Activated T-cell treated with anti-CD3 and anti-CD28 coated beads, Interleukin-2, amount 50 U/mL, for 48 hours (primary cell): Measurements from ENCODE around the gene UBASH3B.
"Not testable (repeated sequence)": the region's sequence is repeated elsewhere in the genome, so short reads cannot be mapped to it uniquely, and the experiment has no call there.

Experiments used
- DNase-seq, 2 experiments: peaks; one replicate each; pipeline ENCODE4 v3.0.0-alpha.2; 2020

Gene UBASH3B, protein sequence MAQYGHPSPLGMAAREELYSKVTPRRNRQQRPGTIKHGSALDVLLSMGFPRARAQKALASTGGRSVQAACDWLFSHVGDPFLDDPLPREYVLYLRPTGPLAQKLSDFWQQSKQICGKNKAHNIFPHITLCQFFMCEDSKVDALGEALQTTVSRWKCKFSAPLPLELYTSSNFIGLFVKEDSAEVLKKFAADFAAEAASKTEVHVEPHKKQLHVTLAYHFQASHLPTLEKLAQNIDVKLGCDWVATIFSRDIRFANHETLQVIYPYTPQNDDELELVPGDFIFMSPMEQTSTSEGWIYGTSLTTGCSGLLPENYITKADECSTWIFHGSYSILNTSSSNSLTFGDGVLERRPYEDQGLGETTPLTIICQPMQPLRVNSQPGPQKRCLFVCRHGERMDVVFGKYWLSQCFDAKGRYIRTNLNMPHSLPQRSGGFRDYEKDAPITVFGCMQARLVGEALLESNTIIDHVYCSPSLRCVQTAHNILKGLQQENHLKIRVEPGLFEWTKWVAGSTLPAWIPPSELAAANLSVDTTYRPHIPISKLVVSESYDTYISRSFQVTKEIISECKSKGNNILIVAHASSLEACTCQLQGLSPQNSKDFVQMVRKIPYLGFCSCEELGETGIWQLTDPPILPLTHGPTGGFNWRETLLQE

GRCh38 chr11:122655527-122656072 is at the start of gene UBASH3B:
TSS of gene UBASH3B (plus strand) at chr11:122655722. CDS start at chr11:122656050, 328 bp downstream.
- DNase-seq: peak; percentile 81 to 84

DNA sequence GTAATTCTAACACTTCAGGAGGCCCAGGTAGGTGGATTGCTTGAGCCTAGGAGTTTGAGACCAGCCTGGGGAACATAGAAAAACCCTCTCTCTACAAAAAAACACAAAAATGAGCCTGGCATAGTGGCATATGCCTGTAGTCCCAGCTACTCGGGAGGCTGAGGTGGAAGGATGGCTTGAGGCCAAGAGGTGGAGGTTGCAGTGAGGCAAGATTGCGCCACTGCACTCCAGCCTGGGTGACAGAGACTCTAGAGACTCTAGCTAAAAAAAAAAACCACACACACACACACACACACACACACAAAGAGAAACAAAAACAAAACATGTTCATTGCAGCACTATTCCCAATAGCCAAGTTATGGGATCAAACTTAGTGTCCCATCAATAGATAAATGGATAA is 48.4 kb upstream of the UBASH3B start:
- not testable (repeated sequence) for DNase-seq

DNA sequence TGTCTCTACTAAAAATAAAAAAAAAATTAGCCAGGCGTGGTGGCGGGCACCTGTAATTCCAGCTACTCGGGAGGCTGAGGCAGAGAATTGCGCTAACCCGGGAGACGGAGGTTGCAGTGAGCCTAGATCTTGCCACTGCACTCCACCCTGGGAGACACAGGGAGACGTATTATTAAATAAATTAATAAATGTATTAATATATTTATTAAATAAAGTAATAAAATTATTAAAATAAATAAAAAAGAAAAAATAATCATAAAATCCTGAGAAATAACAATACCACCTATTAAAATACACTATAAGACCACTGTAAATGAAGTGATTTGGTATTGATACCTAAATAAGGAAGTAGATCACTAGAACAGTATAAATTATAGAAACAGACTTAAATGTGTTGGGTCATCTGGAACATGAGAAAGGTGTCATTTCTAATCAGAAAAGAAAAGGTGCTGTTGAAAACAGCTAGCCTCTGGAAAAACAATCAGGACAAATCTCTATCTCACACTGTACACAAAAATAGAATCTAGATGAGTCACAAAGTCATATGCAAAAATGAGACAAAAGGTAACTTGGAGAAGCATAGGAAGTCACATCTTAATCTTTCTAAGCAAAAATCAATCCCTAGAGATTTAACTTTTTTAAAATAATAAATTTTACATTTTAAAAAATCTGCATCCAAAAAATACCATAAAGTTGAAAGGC is 43.2 kb upstream of the UBASH3B start:
- no peak for DNase-seq

- no peak for DNase-seq
These were observed 38.8 kb upstream of the UBASH3B start for GRCh38 chr11:122616718-122617117.

- DNase-seq: no peak
These were observed 38.2 kb upstream of the UBASH3B start for GRCh38 chr11:122617297-122617696.

GRCh38 chr11:122617926-122618325 is 37.6 kb upstream of the UBASH3B start:
- DNase-seq: no peak

- no peak for DNase-seq
These were observed 36.6 kb upstream of the UBASH3B start for GRCh38 chr11:122618927-122619326.

DNA sequence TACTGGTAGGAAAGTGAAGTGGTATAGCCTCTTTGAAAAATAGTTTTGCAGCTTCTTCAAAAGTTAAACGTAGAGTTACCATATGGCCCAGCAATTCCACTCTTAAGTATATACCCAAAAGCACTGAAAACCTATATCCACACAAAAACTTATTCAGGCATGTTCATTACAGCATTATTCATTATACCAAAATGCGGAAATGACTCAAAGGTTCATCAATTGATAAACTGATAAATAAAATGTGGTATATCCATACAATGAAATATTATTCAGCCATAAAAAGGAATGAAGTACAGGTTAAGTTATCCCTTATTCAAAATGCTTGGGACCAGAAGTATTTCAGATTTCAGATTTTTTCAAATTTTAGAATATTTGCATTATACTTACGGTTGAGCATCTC is 35.8 kb upstream of the UBASH3B start:
- no peak for DNase-seq

GRCh38 chr11:122625501-122625900 is 30.0 kb upstream of the UBASH3B start:
- DNase-seq: not testable (repeated sequence)

DNA sequence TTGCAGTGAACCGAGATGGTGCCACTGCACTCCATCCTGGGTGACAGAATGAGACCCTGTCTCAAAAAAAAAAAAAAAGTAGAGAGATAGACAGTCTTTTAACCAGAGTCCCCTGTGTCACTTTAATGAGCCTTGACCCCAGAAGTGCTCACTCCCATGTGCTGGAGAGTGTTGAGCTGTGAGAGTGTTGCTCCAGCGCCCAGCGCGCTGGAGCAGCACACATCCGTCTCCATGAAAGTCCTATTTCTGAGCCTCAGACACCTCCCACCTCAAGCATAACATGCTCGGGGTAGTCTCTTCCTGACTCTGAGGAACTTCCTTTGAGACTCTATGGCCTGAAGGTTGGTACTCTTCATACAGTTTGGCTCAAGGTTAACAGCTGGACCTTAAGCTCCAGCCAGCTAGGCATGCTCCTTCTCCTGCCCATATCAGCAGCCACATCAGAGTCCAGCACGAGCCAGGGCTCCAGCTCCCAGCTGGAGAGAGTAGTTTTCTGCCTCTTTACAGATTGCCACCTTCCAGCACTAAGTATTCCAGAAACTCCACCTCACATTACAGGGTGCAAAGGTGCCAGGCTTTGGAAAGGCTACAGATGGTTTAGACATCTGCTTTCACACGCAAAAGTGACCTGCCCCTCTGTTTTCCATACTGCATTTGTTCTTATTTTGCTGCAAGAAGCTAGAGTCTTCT is 29.4 kb upstream of the UBASH3B start:
- no peak for DNase-seq

DNA sequence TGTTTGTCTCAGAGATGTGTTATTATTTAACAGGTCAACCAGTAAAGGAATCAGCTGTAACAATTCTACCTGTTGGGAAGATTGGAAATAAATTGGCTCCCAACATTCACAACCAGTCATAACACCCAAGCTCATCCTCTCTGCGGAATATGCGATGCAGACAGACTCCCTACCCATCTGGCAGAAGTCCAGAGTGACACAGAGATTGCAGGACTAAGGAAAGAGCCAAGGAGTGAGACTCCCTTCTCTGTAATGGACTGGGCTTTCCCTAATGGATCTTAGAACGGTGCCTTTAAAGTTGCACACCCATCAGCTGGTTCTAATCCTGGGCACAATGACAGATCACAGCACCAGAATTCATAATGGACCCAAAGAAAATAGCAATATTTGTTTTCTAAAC is 27.8 kb upstream of the UBASH3B start:
- no peak for DNase-seq

- DNase-seq: peak; percentile 83 to 85
These were observed 26.5 kb upstream of the UBASH3B start for GRCh38 chr11:122628810-122629555.

- no peak for DNase-seq
These were observed 23.2 kb upstream of the UBASH3B start for GRCh38 chr11:122632181-122632824.

GRCh38 chr11:122633219-122633829 is 22.2 kb upstream of the UBASH3B start:
- no peak for DNase-seq

DNA sequence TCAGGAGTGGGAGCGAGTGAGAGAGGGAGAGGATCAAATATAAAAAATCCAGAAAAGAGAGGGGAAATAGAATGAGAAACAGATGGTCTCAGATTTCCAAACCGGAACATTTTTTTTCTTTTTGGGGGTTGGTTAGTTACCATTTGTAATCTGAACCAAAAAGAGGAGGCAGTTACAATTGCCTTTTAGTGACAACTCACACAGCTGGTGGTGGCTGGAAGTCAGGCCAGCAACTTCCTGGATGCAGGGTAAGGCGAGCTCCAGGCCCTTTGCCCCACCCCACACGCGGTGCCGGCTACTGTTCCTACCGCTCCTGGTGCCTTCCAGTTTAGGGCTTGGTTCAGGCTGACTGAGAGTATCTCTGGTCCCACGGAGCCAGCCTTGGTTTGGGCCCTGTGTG is 21.0 kb upstream of the UBASH3B start:
- DNase-seq: no peak

DNA sequence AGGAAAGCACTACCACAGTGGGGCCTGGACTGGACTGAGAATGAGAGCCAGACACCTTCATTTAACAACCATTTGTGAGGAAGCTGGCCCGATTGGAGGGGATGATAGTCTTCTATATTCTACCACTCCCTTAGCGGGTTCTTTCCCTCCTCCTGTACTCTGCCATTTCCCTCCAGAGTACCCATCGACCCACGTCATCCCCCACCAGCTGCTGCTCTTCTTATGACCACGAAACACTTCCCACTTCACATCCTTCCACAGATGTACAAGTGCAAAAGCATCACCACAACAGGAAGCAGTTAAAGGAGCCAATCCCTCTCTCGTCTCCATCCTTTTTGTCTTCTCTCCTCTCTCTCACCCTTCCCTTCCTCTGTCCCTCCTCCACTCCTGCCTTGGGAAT is 18.0 kb upstream of the UBASH3B start:
- DNase-seq: no peak

DNA sequence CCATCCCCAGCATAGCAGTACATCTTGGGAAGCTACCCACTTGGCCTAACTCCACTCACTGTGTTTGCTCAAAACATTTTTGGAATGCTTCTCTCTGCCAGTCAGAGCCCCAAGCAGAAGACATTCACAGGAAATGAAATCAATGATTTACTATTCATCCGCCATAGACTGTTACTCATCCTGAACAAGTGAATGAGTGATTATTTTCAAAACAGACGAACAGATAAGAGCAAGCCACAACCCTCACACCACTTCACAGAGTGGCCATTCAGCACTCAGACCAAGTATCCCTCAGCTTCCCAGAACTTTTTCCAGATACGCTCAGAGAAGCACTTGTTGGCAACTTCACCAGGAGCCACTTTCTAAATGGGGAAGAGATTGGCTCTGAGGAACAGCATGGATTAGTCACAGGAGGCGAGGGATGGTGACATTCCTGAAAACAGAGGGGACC is 13.0 kb upstream of the UBASH3B start:
- DNase-seq: no peak

DNA sequence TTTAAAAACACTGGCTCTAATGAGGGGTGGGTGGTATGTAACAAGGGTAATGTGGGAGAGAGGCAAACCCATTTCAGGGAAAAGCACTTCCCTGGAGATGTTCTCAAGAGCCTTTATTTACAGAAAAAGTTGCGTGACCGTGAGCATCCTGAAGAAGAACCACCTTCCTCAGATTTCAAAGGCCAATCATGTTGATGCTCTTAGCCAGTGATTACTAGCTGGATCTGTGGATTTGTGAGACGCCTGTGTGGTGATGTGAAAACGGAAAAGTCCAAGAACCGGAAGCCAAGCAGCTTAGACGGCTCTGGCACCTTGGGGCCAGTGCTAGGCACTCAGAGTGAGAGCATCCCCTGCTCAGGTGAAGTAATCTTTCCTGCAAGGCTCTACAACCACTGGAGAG is 12.6 kb upstream of the UBASH3B start:
- no peak for DNase-seq

GRCh38 chr11:122645847-122646246 is 9.7 kb upstream of the UBASH3B start:
- no peak for DNase-seq

DNA sequence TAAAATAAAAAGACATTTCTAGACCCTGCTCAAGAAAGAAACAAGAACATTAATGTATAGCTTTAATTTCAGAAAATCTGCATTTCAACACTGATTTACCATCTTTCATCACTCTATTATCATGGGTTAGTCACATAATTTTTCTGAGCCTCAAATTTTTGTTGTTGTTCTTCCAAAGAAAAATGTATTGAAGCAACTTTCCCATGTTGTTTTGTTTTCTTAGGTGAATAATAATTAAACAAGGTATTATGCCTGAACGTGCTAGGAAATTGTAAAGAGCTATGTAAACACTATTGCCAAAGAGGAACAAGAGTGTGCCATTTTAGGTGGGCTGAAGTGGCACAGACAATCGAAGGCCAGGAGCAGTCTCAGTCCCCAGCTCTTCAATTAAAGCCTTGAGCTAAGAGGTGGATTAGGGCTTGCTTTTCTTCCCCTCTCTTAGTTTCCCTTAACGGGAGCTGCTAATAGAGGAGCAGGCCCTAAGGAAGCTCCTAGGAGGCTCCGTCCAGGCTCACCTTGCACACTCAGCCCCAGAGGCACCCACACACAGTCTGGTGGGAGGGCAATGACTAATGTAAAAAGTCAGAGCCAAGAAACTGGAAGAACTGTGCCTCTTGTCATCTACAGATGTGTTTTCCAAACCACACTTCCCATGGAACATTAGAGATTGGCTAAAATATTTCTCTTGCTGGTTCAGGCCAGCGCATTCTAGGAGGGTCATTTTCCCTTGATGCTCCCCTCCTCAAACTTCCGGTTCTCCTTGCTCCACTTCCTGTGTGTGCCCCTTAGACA is 8.8 kb upstream of the UBASH3B start:
- peak in 1 of 2 experiments; percentile 42 for DNase-seq
